BJ (cell line): ENCODE measurements around the gene TUBG1. TPM values are rescaled to one million over a fixed set of nuclear protein-coding genes. Genes with fewer than 3 reads are reported as not detected.
"Not testable (repeated sequence)": the region's sequence is repeated elsewhere in the genome, so short reads cannot be mapped to it uniquely, and the experiment has no call there.

Source experiments
- CTCF ChIA-PET: fragments of 350-600 bp; formaldehyde crosslinking; extraction: SDS; loops from one replicate; lab custom pipeline; 2021; ENCODE audit warnings: antibody characterized with exemption, inconsistent platforms; lab: Yijun Ruan, JAX
- POLR2A ChIA-PET: fragments of 300-600 bp; sonication (Branson Sonifier 250); formaldehyde crosslinking; extraction: SDS; loops from one replicate; lab custom pipeline; 2021; ENCODE audit warnings: antibody characterized with exemption; lab: Charles Lee
- DNase-seq: peaks from one replicate; pipeline ENCODE4 v3.0.0-alpha.2; 2011; ENCODE audit warnings: low read depth
- H3K27me3 ChIP-seq: 2 replicates; pipeline ENCODE4 v1.6.0; 2011; ENCODE audit warnings: low read length; ENCODE audit not compliant: control insufficient read depth, insufficient read depth
- H3K36me3 ChIP-seq: 2 replicates; pipeline ENCODE4 v1.5.1; 2011; ENCODE audit warnings: low read length; ENCODE audit not compliant: control insufficient read depth, insufficient read depth
- H3K4me3 ChIP-seq: 2 replicates; pipeline ENCODE4 v1.5.1; 2011; ENCODE audit warnings: low read depth, mild to moderate bottlenecking, control low read depth, low read length
- CTCF ChIP-seq: IDR thresholded peaks from 2 replicates; pipeline ENCODE4 v1.5.1; 2011; ENCODE audit warnings: low read depth, mild to moderate bottlenecking, control low read depth, inconsistent platforms, low read length, moderate library complexity; ENCODE audit not compliant: insufficient read depth
- polyA plus RNA-seq: library from polyadenylated mRNA; depleted of rRNA; stranded (reverse); fragments of >200 nt; gene quantifications from 2 replicates; pipeline ENCODE4 v1.2.3, GENCODE V29; 2011

Gene TUBG1
- polyA plus RNA-seq, 1 experiment, result 66.1 TPM

GRCh38 chr17:42613699-42614295 is 4.3 kb downstream of the TUBG1 start:
- no peak for DNase-seq
- CTCF ChIA-PET, result interaction anchor here (1.5 kb wide), 1 partner anchor 65 kb away, joined by 3 read pairs; no protein-coding TSS in a partner anchor

GRCh38 chr17:42617956-42618431 is 8.5 kb downstream of the TUBG1 start:
- no peak for DNase-seq
- no peak for TF ChIP-seq CTCF
- Histone ChIP-seq H3K4me3 (no peak overlapping the region), H3K36me3 (peaks cover 11% of the 10 kb centered on the region), H3K27me3 (no peaks in the 10 kb centered on the region)
- ChIA-PET POLR2A (no interaction called here), CTCF (interaction anchor here (1.7 kb wide), 1 partner anchor 63 kb away, joined by 6 read pairs; no protein-coding TSS in a partner anchor)

More at GRCh38 chr17:42613699-42614295, 4.3 kb downstream of the TUBG1 start:
- Histone ChIP-seq H3K27me3 (no peaks in the 10 kb centered on the region), H3K36me3 (peaks cover 20% of the 10 kb centered on the region), H3K4me3 (no peak overlapping the region)
- POLR2A ChIA-PET, result no interaction called here
- no peak for TF ChIP-seq CTCF

GRCh38 chr17:42618442-42619150 is 9.1 kb downstream of the TUBG1 start:
- no peak for DNase-seq
- ChIA-PET CTCF (interaction anchor here (1.7 kb wide), 1 partner anchor 62 kb away, joined by 6 read pairs; no protein-coding TSS in a partner anchor), POLR2A (no interaction called here)
- peak; percentile 17; the same call in 1 of the 2 replicates for TF ChIP-seq CTCF
- H3K4me3 ChIP-seq, result no peak overlapping the region
- H3K36me3 ChIP-seq, result peaks cover 9% of the 10 kb centered on the region
- no peaks in the 10 kb centered on the region for H3K27me3 ChIP-seq

GRCh38 chr17:42621987-42622386 is 12.5 kb downstream of the TUBG1 start:
- H3K27me3 ChIP-seq, DNase-seq, H3K4me3 ChIP-seq, POLR2A ChIA-PET, H3K36me3 ChIP-seq: not testable (repeated sequence)
- CTCF ChIA-PET, result interaction anchor here (1.1 to 1.8 kb wide), 2 partner anchors 13 to 202 kb away, joined by 4 to 8 read pairs; partner anchors contain the start of genes BECN1, RETREG3 and TUBG1

- no peak for TF ChIP-seq CTCF
- POLR2A ChIA-PET, result interaction anchor here (0.6 kb wide), 1 partner anchor 16 kb away, joined by 8 read pairs; no protein-coding TSS in a partner anchor
- CTCF ChIA-PET, result interaction anchor here (0.6 to 1.8 kb wide), 5 partner anchors 14 to 1138 kb away, joined by 3 to 8 read pairs (median 3); partner anchors contain the start of genes RETREG3 and TUBG1
- no peak for DNase-seq
- no peak overlapping the region for H3K4me3 ChIP-seq
- no peaks in the 10 kb centered on the region; the same call in 1 of the 2 replicates for H3K27me3 ChIP-seq
- no peaks in the 10 kb centered on the region for H3K36me3 ChIP-seq
These were observed 13.8 kb downstream of the TUBG1 start for GRCh38 chr17:42623271-42623670.
